ENCODE measurements around the gene DGUOK. TPM values are rescaled to one million over a fixed set of nuclear protein-coding genes. Genes with fewer than 3 reads are reported as not detected.

Gene DGUOK
- total RNA-seq, 1 experiment from 2014 or later = 78.5 TPM

DNA sequence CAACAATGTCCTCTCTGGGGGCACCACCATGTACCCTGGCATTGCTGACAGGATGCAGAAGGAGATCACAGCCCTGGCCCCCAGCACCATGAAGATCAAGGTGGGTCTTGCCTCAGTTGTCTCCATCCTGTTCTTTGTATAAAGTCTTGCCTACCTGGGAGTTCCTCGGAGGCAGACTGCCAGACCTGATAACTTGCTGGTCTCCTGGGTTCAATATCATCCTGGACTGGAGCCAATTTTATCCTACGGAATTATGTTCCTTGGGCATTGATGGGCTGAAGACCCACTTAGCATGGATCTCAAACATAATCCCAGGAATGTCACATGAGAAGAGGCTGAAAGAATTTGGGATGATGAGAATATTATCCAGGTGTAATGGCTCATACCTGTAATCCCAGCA, 10.0 kb upstream of the DGUOK start:
- ChIA-PET CTCF (no interaction called here), POLR2A (no interaction called here)
- Histone ChIP-seq H3K27me3 (ENCODE audit: control insufficient read depth, insufficient read depth, low read length) (no peaks in the 10 kb centered on the region), H3K36me3 (ENCODE audit: control insufficient read depth, insufficient read depth, low read length) (no peaks in the 10 kb centered on the region), H3K4me3 (ENCODE audit: low read depth in 2 of 2, low read length in 2 of 2) (no peak overlapping the region), H3K9me3 (ENCODE audit: control insufficient read depth, insufficient read depth, low read depth, low read length) (no peaks in the 10 kb centered on the region), H3K4me1 (ENCODE audit: control insufficient read depth, insufficient read depth, low read length) (no peaks in the 10 kb centered on the region), H3K27ac (ENCODE audit: low read length) (no peak overlapping the region)
- intact Hi-C loops (cut with micrococcal nuclease; ENCODE audit: unreplicated experiment) (no loop called here), in situ Hi-C loops (cut with HindIII; ENCODE audit: low pct_unique_long_range_greater_than_20kb, low sequenced_read_pairs) (no loop called here)
- TF ChIP-seq CTCF (IDR thresholded peaks at IDR 0.05) (no peak), SIN3A (IDR thresholded peaks at IDR 0.05; ENCODE audit: borderline replicate concordance, insufficient read depth, low read depth, low read length) (no peak), POLR2AphosphoS5 (IDR thresholded peaks at IDR 0.05; ENCODE audit: low read depth, low read length) (no peak), TCF7L2 (IDR thresholded peaks at IDR 0.05; ENCODE audit: low read depth, low read length) (no peak)
- TF ChIP-seq, protein P1, sequence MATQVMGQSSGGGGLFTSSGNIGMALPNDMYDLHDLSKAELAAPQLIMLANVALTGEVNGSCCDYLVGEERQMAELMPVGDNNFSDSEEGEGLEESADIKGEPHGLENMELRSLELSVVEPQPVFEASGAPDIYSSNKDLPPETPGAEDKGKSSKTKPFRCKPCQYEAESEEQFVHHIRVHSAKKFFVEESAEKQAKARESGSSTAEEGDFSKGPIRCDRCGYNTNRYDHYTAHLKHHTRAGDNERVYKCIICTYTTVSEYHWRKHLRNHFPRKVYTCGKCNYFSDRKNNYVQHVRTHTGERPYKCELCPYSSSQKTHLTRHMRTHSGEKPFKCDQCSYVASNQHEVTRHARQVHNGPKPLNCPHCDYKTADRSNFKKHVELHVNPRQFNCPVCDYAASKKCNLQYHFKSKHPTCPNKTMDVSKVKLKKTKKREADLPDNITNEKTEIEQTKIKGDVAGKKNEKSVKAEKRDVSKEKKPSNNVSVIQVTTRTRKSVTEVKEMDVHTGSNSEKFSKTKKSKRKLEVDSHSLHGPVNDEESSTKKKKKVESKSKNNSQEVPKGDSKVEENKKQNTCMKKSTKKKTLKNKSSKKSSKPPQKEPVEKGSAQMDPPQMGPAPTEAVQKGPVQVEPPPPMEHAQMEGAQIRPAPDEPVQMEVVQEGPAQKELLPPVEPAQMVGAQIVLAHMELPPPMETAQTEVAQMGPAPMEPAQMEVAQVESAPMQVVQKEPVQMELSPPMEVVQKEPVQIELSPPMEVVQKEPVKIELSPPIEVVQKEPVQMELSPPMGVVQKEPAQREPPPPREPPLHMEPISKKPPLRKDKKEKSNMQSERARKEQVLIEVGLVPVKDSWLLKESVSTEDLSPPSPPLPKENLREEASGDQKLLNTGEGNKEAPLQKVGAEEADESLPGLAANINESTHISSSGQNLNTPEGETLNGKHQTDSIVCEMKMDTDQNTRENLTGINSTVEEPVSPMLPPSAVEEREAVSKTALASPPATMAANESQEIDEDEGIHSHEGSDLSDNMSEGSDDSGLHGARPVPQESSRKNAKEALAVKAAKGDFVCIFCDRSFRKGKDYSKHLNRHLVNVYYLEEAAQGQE (IDR thresholded peaks at IDR 0.05; ENCODE audit: insufficient read depth in 1 of 2, low read depth in 2 of 2, low read length in 1 of 2) = no peak
- DNase-seq (ENCODE audit: low read depth, low spot score) = no peak
- BruUV-seq (replicated peaks) = no TSS peak
- ATAC-seq = no peak

- ChIA-PET POLR2A (no interaction called here), CTCF (interaction anchor here (0.6 kb wide), 1 partner anchor 19 kb away, joined by 6 read pairs; no protein-coding TSS in a partner anchor)
- H3K36me3 ChIP-seq (ENCODE audit: control insufficient read depth, insufficient read depth, low read length) = no peaks in the 10 kb centered on the region
Measured at GRCh38 chr2:73917296-73917695, 9.4 kb upstream of the DGUOK start.

More at GRCh38 chr2:73917296-73917695, 9.4 kb upstream of the DGUOK start:
- DNase-seq (ENCODE audit: low read depth, low spot score) (no peak), ATAC-seq (no peak)
- no peak for TF ChIP-seq SIN3A (IDR thresholded peaks at IDR 0.05; ENCODE audit: borderline replicate concordance, insufficient read depth, low read depth, low read length)
- TF ChIP-seq TCF7L2 (IDR thresholded peaks at IDR 0.05; ENCODE audit: low read depth, low read length) = no peak
- TF ChIP-seq POLR2AphosphoS5 (IDR thresholded peaks at IDR 0.05; ENCODE audit: low read depth, low read length) = no peak
- TF ChIP-seq, protein P1 (IDR thresholded peaks at IDR 0.05; ENCODE audit: insufficient read depth in 1 of 2, low read depth in 2 of 2, low read length in 1 of 2) = no peak
- no peak for TF ChIP-seq CTCF (IDR thresholded peaks at IDR 0.05)
- H3K27me3 ChIP-seq (ENCODE audit: control insufficient read depth, insufficient read depth, low read length) = no peaks in the 10 kb centered on the region
- H3K27ac ChIP-seq (ENCODE audit: low read length) = no peak overlapping the region
- no peaks in the 10 kb centered on the region for H3K9me3 ChIP-seq (ENCODE audit: control insufficient read depth, insufficient read depth, low read depth, low read length)
- no TSS peak for BruUV-seq (replicated peaks)
- in situ Hi-C loops (cut with HindIII; ENCODE audit: low pct_unique_long_range_greater_than_20kb, low sequenced_read_pairs) = no loop called here
- H3K4me1 ChIP-seq (ENCODE audit: control insufficient read depth, insufficient read depth, low read length) = no peaks in the 10 kb centered on the region
- intact Hi-C loops (cut with micrococcal nuclease; ENCODE audit: unreplicated experiment) = no loop called here
- H3K4me3 ChIP-seq (ENCODE audit: low read depth in 2 of 2, low read length in 2 of 2) = no peak overlapping the region
